HUES64 (cell line): ENCODE data around the gene SOAT2.

ENCODE experiments used
- H3K27ac ChIP-seq: 2 replicates; pipeline ENCODE4 v1.7.0; 2013; ENCODE audit warnings: low read depth, low read length, inconsistent platforms
- H3K27me3 ChIP-seq: 2 replicates; pipeline ENCODE4 v1.6.1; 2013; ENCODE audit warnings: mild to moderate bottlenecking, low read length; ENCODE audit not compliant: insufficient read depth
- H3K36me3 ChIP-seq: 2 replicates; pipeline ENCODE4 v1.6.1; 2013; ENCODE audit warnings: mild to moderate bottlenecking, low read length; ENCODE audit not compliant: insufficient read depth
- H3K4me1 ChIP-seq: 2 replicates; pipeline ENCODE4 v1.6.1; 2013; ENCODE audit warnings: mild to moderate bottlenecking, low read length, moderate library complexity; ENCODE audit not compliant: insufficient read depth
- H3K4me3 ChIP-seq: 2 replicates; pipeline ENCODE4 v1.5.1; 2013; ENCODE audit warnings: mild to moderate bottlenecking, low read length, moderate library complexity
- H3K9ac ChIP-seq: 2 replicates; pipeline ENCODE4 v1.6.1; 2013; ENCODE audit warnings: mild to moderate bottlenecking, low read depth, low read length
- H3K9me3 ChIP-seq: 2 replicates; pipeline ENCODE4 v1.6.1; 2013; ENCODE audit warnings: low read depth, low read length; ENCODE audit not compliant: insufficient read depth
- WGBS: fragments of 150-250, 120-280 bp; methylation state at CpG from one replicate; pipeline ENCODE4 v1.1.7; 2013; ENCODE audit warnings: missing lambda C conversion rate; 5-methylcytosine and 5-hydroxymethylcytosine counted together

SOAT2 gene

DNA sequence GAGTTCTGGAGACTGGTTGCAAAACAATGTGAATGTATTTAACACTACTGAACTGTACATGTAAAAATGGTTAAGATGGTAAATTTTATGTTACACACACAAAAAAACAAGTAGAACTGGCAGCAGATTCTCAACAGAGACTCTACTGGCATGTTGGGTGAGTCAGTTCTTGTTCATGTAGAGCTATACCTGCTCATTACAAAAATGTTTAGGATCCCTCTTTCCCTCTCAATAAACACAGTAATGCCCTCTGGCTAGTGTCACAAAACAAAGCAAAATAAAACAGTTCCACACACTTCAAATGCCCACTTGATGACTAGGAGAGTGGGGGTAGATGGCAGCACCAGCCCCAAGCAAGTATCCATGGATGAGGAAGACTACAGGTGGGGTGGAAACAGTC is 63.6 kb downstream of the SOAT2 start:
- Histone ChIP-seq H3K27ac (no peak overlapping the region), H3K4me1 (no peaks in the 10 kb centered on the region)

DNA sequence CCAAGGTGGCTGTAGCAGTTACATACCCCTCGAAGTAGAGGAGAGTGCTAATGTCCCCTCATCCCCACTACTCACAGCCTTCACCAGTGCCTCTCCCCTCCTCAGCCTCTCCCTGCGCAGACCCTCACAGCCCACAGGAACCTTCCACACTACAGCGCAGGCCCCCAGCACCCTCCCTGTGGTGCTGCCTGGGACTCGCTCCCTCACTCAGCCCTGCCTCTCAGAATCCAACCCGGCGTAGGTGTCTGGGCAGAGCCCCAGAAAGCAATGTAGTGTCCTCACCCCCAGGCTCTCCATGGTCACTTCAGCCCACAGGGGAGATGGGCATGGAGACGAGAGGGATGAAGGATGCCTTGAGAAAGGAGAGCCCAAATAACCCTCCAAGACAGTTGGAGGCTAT is 66.4 kb downstream of the SOAT2 start:
- Histone ChIP-seq H3K9me3 (no peaks in the 10 kb centered on the region), H3K4me3 (no peak overlapping the region), H3K27ac (no peak overlapping the region), H3K4me1 (no peaks in the 10 kb centered on the region), H3K27me3 (peaks cover 52% of the 10 kb centered on the region), H3K36me3 (no peaks in the 10 kb centered on the region), H3K9ac (no peak overlapping the region)
- 90% methylated on average over 7 of the region's 7 CpGs for WGBS

More for the DNA sequence above, 63.6 kb downstream of the SOAT2 start:
- Histone ChIP-seq H3K9ac (no peak overlapping the region), H3K36me3 (no peaks in the 10 kb centered on the region), H3K27me3 (peaks cover 24% of the 10 kb centered on the region), H3K9me3 (no peaks in the 10 kb centered on the region), H3K4me3 (no peak overlapping the region)

DNA sequence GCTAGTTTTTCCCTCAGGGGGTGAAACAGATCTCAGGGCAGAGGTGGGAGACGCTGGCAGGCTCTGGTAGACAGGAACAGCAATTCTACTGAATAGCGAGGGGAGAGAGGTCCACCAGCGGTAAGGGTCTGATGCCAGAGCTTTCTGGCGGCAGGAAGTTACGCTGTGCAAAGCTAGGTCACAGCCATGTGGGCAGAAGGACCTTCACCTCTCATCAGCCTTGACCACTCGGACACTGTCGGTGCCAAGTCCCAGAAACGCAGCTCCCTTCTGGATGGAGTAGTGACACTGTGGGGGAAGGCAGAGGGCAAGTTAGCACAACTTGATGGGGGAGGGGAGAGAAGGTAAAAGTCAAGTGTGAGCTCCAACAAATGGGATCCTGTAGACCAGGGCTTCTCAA is 66.9 kb downstream of the SOAT2 start:
- H3K27me3 ChIP-seq: peaks cover 54% of the 10 kb centered on the region

DNA sequence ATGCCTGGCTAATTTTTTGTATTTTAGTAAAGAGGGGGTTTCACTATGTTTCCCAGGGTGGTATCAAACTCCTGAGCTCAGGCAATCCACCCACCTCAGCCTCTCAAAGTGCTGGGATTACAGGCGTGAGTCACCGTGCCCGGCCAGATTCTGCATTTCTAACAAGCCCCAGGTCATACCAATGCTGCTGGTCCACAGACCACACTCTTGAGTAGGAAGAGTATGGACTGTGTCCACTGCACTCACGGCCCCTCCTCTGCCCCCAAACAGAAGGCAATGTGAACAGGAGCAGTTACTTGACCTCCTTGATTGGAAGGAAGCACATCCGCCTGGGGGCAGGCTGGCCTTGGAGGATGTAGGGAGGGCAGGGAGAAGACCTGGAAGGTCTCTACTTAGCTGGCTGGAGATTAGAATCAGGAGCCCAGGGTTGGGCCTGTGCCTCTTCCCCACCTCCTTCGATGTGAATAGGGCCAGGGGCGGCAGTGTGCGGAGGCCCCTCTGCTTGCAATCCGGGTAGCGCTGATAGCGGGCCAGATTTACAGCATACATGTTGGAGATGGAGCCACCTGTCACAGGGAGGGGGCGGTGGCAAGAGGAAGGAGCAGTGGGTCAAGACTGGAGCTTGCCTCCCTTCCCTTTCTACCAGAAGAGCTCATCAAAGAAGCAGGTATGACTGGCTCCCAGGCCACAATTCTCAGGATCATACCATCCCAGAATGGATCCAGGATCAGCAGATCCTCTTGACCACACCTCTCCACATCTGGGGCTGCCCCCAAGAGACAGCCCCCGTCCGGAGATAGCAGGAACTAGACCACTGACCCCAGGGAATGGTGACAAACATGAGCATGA is 67.8 kb downstream of the SOAT2 start:
- WGBS: 90% methylated on average over 14 of the region's 14 CpGs
- H3K36me3 ChIP-seq: no peaks in the 10 kb centered on the region
- no peak overlapping the region for H3K27ac ChIP-seq
- H3K27me3 ChIP-seq: peaks cover 62% of the 10 kb centered on the region
- H3K9ac ChIP-seq: no peak overlapping the region
- H3K4me3 ChIP-seq: no peak overlapping the region
- no peaks in the 10 kb centered on the region for H3K9me3 ChIP-seq
- peaks cover 7% of the 10 kb centered on the region for H3K4me1 ChIP-seq

More for the DNA sequence above, 66.9 kb downstream of the SOAT2 start:
- Histone ChIP-seq H3K27ac (no peak overlapping the region), H3K36me3 (no peaks in the 10 kb centered on the region), H3K4me3 (no peak overlapping the region), H3K9ac (no peak overlapping the region), H3K4me1 (no peaks in the 10 kb centered on the region), H3K9me3 (no peaks in the 10 kb centered on the region)
- WGBS: 85% methylated on average over 8 of the region's 8 CpGs

DNA sequence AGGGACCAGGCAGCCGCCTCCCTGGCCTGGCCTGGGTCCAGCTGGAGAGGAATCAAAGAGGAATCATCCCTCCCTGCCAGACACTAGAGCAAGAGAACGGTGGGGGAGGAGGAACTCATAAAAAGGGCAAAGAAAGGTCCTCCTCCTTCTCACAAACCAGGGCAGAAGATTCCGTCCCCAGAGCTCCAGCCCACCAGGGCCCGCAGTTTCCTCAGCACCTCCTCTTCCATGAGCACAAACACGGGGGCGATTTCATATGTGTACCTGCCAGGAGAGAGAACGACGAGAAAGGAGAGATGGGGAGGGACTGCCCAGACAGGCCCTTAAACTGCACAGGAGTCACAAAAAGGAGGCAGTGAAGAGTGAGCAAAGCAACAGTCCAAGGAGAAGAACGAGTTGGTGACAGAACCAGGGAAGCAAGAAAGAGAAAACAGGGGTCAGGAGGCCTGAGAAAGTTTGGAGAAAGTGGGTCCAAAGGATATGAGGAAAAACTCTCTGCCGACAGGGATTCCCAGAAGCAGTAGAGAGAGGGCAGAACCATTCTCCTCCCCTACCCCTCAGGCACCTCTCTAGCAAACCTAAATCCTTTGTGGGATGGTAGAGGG is 68.5 kb downstream of the SOAT2 start:
- no peak overlapping the region for H3K27ac ChIP-seq
- no peak overlapping the region for H3K9ac ChIP-seq
- H3K4me3 ChIP-seq: no peak overlapping the region
- 84% methylated on average over 9 of the region's 10 CpGs for WGBS
- peaks cover 7% of the 10 kb centered on the region for H3K4me1 ChIP-seq
- H3K36me3 ChIP-seq: no peaks in the 10 kb centered on the region
- peaks cover 68% of the 10 kb centered on the region for H3K27me3 ChIP-seq
- H3K9me3 ChIP-seq: no peaks in the 10 kb centered on the region

DNA sequence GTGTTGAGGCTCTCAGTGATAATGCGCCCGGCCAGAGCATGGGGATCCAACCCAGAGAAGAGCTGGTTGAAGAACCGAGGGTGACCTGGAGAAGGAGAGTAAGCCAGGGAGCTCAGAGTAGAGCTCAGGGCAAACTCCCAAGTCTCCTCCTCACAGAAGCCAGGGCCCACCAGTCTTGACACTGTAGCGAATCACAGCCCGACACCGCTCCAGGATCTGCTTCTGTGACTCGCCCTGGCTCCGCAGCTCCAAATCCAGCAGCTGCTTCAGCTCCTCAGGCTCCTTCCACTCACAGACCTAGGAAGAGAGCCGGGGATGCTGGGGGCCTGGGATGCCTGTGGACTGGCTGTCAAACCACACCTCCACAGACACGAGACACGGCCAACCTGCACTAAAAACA is 69.1 kb downstream of the SOAT2 start:
- Histone ChIP-seq H3K36me3 (no peaks in the 10 kb centered on the region), H3K9ac (no peak overlapping the region), H3K27ac (no peak overlapping the region), H3K4me1 (peaks cover 7% of the 10 kb centered on the region), H3K9me3 (no peaks in the 10 kb centered on the region), H3K27me3 (peaks cover 72% of the 10 kb centered on the region), H3K4me3 (no peak overlapping the region)
- 90% methylated on average over 11 of the region's 11 CpGs for WGBS

DNA sequence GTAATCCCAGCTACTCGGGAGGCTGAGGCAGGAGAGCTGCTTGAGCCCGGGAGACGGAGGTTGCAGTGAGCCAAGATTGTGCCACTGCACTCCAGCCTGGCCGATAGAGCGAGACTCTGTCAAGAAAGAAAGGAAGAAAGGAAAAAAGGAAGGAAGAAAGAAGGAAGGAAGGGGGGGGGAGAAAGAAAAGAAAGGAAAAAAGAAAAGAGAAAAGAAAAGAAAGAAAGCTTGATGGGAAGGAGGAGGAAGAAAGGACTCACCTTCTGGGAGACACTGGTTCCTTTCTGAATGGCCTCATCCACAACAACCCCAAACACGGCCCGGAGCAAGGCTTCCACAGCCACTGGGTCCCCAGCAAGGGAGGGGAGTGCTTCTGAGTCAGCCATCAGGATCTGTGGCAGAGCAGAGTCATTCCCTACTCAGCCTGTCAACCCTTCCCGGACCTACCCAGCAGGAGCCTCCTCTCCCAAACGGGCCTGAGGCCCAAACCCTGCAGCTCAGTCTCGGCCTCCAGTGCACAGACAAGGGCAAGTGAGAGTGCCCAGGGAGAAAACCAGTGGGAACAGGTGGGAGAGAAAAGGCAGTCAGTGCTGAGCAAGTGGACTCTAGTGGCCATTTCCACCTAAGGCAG is 69.9 kb downstream of the SOAT2 start:
- H3K27ac ChIP-seq: no peak overlapping the region
- no peak overlapping the region for H3K9ac ChIP-seq
- no peaks in the 10 kb centered on the region for H3K9me3 ChIP-seq
- no peaks in the 10 kb centered on the region for H3K36me3 ChIP-seq
- no peak overlapping the region for H3K4me3 ChIP-seq
- 77% methylated on average over 10 of the region's 10 CpGs for WGBS
- H3K27me3 ChIP-seq: peaks cover 80% of the 10 kb centered on the region
- peaks cover 7% of the 10 kb centered on the region for H3K4me1 ChIP-seq
